ENCODE measurements around the gene SSTR3. TPM values are rescaled to one million over a fixed set of nuclear protein-coding genes. Genes with fewer than 3 reads are reported as not detected.
"Not testable (repeated sequence)": the region's sequence is repeated elsewhere in the genome, so short reads cannot be mapped to it uniquely, and the experiment has no call there.

The SSTR3 gene
- total and polyA plus RNA-seq, 4 donors = 0.39 to 2.9 (median 2.1) TPM

GRCh38 chr22:37205046-37205445 lies 7.2 kb downstream of the SSTR3 start:
- H3K27me3 ChIP-seq (ENCODE audit: control insufficient read depth, insufficient read depth, low read length) = no peaks in the 10 kb centered on the region
- H3K4me1 ChIP-seq (ENCODE audit: control insufficient read depth, insufficient read depth, low read length) = peaks cover 11% of the 10 kb centered on the region
- no peak for DNase-seq (ENCODE audit: low read depth in 4 of 6, low spot score in 6 of 6)
- no peak overlapping the region for H3K4me3 ChIP-seq (ENCODE audit: low read depth, low read length)
- H3K36me3 ChIP-seq (ENCODE audit: control insufficient read depth, insufficient read depth, low read length) = peaks cover 7% of the 10 kb centered on the region
- no peak overlapping the region for H3K27ac ChIP-seq (ENCODE audit: low read depth, low read length)
- WGBS (ENCODE audit: insufficient coverage) = 78% methylated on average over 4 of the region's 5 CpGs
- no peaks in the 10 kb centered on the region for H3K9me3 ChIP-seq (ENCODE audit: control insufficient read depth, insufficient read depth, low read length)

GRCh38 chr22:37204045-37204655 lies 8.1 kb downstream of the SSTR3 start:
- Histone ChIP-seq H3K4me1 (ENCODE audit: control insufficient read depth, insufficient read depth, low read length) (peaks cover 18% of the 10 kb centered on the region), H3K4me3 (ENCODE audit: low read depth, low read length) (no peak overlapping the region), H3K27ac (ENCODE audit: low read depth, low read length) (no peak overlapping the region), H3K36me3 (ENCODE audit: control insufficient read depth, insufficient read depth, low read length) (peaks cover 7% of the 10 kb centered on the region), H3K9me3 (ENCODE audit: control insufficient read depth, insufficient read depth, low read length) (no peaks in the 10 kb centered on the region), H3K27me3 (ENCODE audit: control insufficient read depth, insufficient read depth, low read length) (no peaks in the 10 kb centered on the region)
- DNase-seq (ENCODE audit: low read depth in 4 of 6, low spot score in 6 of 6) = no peak
- WGBS (ENCODE audit: insufficient coverage) = 90% methylated on average over 5 of the region's 5 CpGs

GRCh38 chr22:37203354-37204044 lies 8.8 kb downstream of the SSTR3 start:
- Histone ChIP-seq H3K4me3 (ENCODE audit: low read depth, low read length) (no peak overlapping the region), H3K36me3 (ENCODE audit: control insufficient read depth, insufficient read depth, low read length) (peaks cover 7% of the 10 kb centered on the region), H3K9me3 (ENCODE audit: control insufficient read depth, insufficient read depth, low read length) (no peaks in the 10 kb centered on the region), H3K4me1 (ENCODE audit: control insufficient read depth, insufficient read depth, low read length) (peaks cover 23% of the 10 kb centered on the region), H3K27me3 (ENCODE audit: control insufficient read depth, insufficient read depth, low read length) (no peaks in the 10 kb centered on the region), H3K27ac (ENCODE audit: low read depth, low read length) (no peak overlapping the region)
- WGBS (ENCODE audit: insufficient coverage) = 73% methylated on average over 15 of the region's 16 CpGs
- no peak for DNase-seq (ENCODE audit: low read depth in 4 of 6, low spot score in 6 of 6)

- peak in 2 of 6 donors; percentile 26 to 82 for DNase-seq (ENCODE audit: low read depth in 4 of 6, low spot score in 6 of 6)
- peaks cover 7% of the 10 kb centered on the region for H3K36me3 ChIP-seq (ENCODE audit: control insufficient read depth, insufficient read depth, low read length)
- no peak overlapping the region for H3K27ac ChIP-seq (ENCODE audit: low read depth, low read length)
- WGBS (ENCODE audit: insufficient coverage) = 79% methylated on average over 6 of the region's 10 CpGs
- no peaks in the 10 kb centered on the region for H3K27me3 ChIP-seq (ENCODE audit: control insufficient read depth, insufficient read depth, low read length)
- H3K4me1 ChIP-seq (ENCODE audit: control insufficient read depth, insufficient read depth, low read length) = peaks cover 31% of the 10 kb centered on the region
- no peaks in the 10 kb centered on the region for H3K9me3 ChIP-seq (ENCODE audit: control insufficient read depth, insufficient read depth, low read length)
- no peak overlapping the region for H3K4me3 ChIP-seq (ENCODE audit: low read depth, low read length)
Measured at GRCh38 chr22:37202716-37203115, 9.6 kb downstream of the SSTR3 start.

GRCh38 chr22:37202001-37202555 lies 10.2 kb downstream of the SSTR3 start:
- H3K4me1 ChIP-seq (ENCODE audit: control insufficient read depth, insufficient read depth, low read length) = peaks cover 37% of the 10 kb centered on the region
- H3K27me3 ChIP-seq (ENCODE audit: control insufficient read depth, insufficient read depth, low read length) = no peaks in the 10 kb centered on the region
- H3K4me3 ChIP-seq (ENCODE audit: low read depth, low read length) = no peak overlapping the region
- 94% methylated on average over 3 of the region's 5 CpGs for whole genome bisulfite sequencing (ENCODE audit: insufficient coverage)
- peaks cover 8% of the 10 kb centered on the region for H3K36me3 ChIP-seq (ENCODE audit: control insufficient read depth, insufficient read depth, low read length)
- H3K27ac ChIP-seq (ENCODE audit: low read depth, low read length) = no peak overlapping the region
- no peak for DNase-seq (ENCODE audit: low read depth in 4 of 6, low spot score in 6 of 6)
- no peaks in the 10 kb centered on the region for H3K9me3 ChIP-seq (ENCODE audit: control insufficient read depth, insufficient read depth, low read length)

- DNase-seq (ENCODE audit: low read depth in 4 of 6, low spot score in 6 of 6); H3K27ac ChIP-seq (ENCODE audit: low read depth, low read length); H3K4me3 ChIP-seq (ENCODE audit: low read depth, low read length); H3K27me3 ChIP-seq (ENCODE audit: control insufficient read depth, insufficient read depth, low read length); H3K9me3 ChIP-seq (ENCODE audit: control insufficient read depth, insufficient read depth, low read length); H3K36me3 ChIP-seq (ENCODE audit: control insufficient read depth, insufficient read depth, low read length): not testable (repeated sequence)
- peaks cover 43% of the 10 kb centered on the region for H3K4me1 ChIP-seq (ENCODE audit: control insufficient read depth, insufficient read depth, low read length)
- WGBS (ENCODE audit: insufficient coverage) = 94% methylated on average over 5 of the region's 6 CpGs
Measured at GRCh38 chr22:37201443-37201820, 10.8 kb downstream of the SSTR3 start.

GRCh38 chr22:37199760-37200108 lies 12.5 kb downstream of the SSTR3 start:
- Histone ChIP-seq H3K27me3 (ENCODE audit: control insufficient read depth, insufficient read depth, low read length) (no peaks in the 10 kb centered on the region), H3K27ac (ENCODE audit: low read depth, low read length) (peak overlapping the region; percentile 50), H3K36me3 (ENCODE audit: control insufficient read depth, insufficient read depth, low read length) (peaks cover 3% of the 10 kb centered on the region), H3K4me1 (ENCODE audit: control insufficient read depth, insufficient read depth, low read length) (peaks cover 50% of the 10 kb centered on the region), H3K4me3 (ENCODE audit: low read depth, low read length) (peak overlapping the region; percentile 88), H3K9me3 (ENCODE audit: control insufficient read depth, insufficient read depth, low read length) (no peaks in the 10 kb centered on the region)
- 4% methylated on average over 11 of the region's 12 CpGs for WGBS (ENCODE audit: insufficient coverage)
- DNase-seq (ENCODE audit: low read depth in 4 of 6, low spot score in 6 of 6) = no peak

DNA sequence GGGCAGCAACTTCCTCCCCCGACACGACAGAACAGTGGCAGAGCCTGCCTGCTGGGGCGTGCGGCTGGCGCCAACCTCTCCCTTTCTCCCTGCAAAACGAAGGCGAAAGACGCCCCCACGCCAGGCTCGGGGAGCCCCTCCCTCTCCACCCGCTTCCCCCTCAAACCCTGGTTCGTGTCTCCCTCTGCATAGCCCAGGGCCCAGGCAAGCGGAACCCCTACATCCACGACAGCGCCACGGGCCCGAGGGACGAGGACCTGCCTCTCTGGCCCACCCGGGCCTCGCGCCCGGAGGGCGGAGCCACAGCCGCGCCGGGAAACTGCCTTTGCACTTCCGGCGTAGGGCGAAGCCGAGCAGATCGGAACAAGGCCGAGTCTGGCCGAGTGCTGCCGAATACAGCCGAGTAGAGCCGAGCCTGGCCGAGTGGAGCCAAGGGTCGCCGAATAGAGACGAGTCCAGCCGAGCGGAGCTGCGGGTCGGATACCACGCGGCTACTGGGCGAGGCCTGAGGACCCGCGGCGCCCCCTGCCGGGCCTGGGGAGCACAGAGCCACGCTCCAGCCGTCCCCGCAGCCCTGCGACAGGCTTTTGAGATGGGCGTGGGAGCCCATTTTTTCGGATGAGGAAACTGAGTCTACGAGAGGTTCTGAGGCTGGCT lies 13.0 kb downstream of the SSTR3 start:
- under 1% methylated on average over 58 of the region's 58 CpGs for WGBS (ENCODE audit: insufficient coverage)
- peaks cover 3% of the 10 kb centered on the region for H3K36me3 ChIP-seq (ENCODE audit: control insufficient read depth, insufficient read depth, low read length)
- no peaks in the 10 kb centered on the region for H3K9me3 ChIP-seq (ENCODE audit: control insufficient read depth, insufficient read depth, low read length)
- H3K4me3 ChIP-seq (ENCODE audit: low read depth, low read length) = peak overlapping the region; percentile 88
- peaks cover 50% of the 10 kb centered on the region for H3K4me1 ChIP-seq (ENCODE audit: control insufficient read depth, insufficient read depth, low read length)
- DNase-seq (ENCODE audit: low read depth in 4 of 6, low spot score in 6 of 6) = peak; percentile 96 to 100 (median 98)
- H3K27me3 ChIP-seq (ENCODE audit: control insufficient read depth, insufficient read depth, low read length) = no peaks in the 10 kb centered on the region
- H3K27ac ChIP-seq (ENCODE audit: low read depth, low read length) = peak overlapping the region; percentile 98

DNA sequence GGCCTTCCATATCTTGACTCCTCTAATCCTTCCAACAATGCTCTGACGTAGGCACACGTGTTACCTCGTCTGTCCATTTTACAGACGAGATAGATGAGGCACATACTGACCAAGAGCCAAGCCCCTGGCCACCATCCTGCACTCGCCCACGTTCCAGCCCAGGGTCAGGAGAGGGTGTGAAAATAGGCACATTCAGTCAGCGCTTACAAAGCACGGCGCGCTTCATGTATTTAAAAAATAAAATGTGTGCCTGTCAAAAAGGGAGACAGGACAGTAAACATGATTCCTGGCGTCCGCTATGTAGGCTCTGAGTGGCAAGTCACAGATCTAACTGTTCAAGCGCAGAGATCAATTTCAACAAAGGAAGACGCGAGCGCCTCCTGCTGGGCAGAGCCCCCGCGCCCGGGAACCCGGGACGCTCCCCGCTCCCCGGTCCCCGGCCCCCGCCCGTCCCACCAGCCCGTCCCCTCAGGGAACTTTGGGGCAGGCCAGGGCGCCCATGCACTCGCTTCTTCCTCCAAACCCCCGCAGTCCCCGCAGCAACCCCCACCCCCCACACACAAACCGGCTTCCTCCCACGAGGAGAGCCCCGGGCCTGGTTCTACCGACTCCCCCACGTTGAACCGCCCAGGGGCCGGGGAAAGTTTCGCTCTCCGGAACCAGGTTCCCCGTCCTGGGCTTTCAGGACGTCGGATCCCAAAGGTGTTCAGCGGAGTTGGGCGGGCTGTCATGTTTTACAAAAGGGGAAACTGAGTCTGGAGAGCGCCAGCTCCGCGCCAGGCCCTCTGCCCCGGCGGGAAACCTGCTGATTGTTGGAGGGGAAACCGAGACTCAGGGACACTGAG lies 13.8 kb downstream of the SSTR3 start:
- H3K4me3 ChIP-seq (ENCODE audit: low read depth, low read length) = peak overlapping the region; percentile 88
- H3K36me3 ChIP-seq (ENCODE audit: control insufficient read depth, insufficient read depth, low read length) = peaks cover 3% of the 10 kb centered on the region
- no peaks in the 10 kb centered on the region for H3K9me3 ChIP-seq (ENCODE audit: control insufficient read depth, insufficient read depth, low read length)
- 3% methylated on average over 50 of the region's 51 CpGs for WGBS (ENCODE audit: insufficient coverage)
- no peaks in the 10 kb centered on the region for H3K27me3 ChIP-seq (ENCODE audit: control insufficient read depth, insufficient read depth, low read length)
- H3K27ac ChIP-seq (ENCODE audit: low read depth, low read length) = peak overlapping the region; percentile 98
- peak in 2 of 6 donors; percentile 91 to 92 for DNase-seq (ENCODE audit: low read depth in 4 of 6, low spot score in 6 of 6)
- peaks cover 50% of the 10 kb centered on the region for H3K4me1 ChIP-seq (ENCODE audit: control insufficient read depth, insufficient read depth, low read length)
